GM18873 (cell line): Measurements from ENCODE around the gene OR6Q1.
A peak's percentile ranks its signal among the peaks of the same experiment; 100 is the strongest.

Source experiments
- ATAC-seq: cut with Tn5 transposase; IDR thresholded peaks from one replicate; pipeline ENCODE4 v1.9.1; 2021; ENCODE audit warnings: mild to moderate bottlenecking, moderate library complexity, moderate number of reproducible peaks; ENCODE audit not compliant: unreplicated experiment, low FRiP score

The OR6Q1 gene

DNA sequence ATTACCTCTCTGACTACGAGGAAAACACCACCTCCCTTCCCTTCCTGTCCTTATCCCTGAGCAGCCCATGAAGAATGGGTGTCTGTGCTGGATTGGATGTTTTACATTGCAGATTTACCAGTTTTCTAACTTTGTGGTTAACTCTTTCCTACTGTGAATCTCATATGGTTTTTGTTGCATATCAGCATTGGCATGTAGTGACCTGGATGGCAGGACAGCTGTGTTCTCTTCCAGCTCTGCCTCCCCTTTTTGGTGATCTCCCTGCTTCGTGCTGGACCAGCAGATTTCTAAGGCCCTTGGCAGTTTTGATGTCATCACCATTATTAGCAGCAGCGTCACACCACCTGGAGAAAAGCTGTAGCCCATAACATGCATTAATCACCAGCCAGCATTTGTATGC lies 26.7 kb downstream of the OR6Q1 start:
- no peak for ATAC-seq

DNA sequence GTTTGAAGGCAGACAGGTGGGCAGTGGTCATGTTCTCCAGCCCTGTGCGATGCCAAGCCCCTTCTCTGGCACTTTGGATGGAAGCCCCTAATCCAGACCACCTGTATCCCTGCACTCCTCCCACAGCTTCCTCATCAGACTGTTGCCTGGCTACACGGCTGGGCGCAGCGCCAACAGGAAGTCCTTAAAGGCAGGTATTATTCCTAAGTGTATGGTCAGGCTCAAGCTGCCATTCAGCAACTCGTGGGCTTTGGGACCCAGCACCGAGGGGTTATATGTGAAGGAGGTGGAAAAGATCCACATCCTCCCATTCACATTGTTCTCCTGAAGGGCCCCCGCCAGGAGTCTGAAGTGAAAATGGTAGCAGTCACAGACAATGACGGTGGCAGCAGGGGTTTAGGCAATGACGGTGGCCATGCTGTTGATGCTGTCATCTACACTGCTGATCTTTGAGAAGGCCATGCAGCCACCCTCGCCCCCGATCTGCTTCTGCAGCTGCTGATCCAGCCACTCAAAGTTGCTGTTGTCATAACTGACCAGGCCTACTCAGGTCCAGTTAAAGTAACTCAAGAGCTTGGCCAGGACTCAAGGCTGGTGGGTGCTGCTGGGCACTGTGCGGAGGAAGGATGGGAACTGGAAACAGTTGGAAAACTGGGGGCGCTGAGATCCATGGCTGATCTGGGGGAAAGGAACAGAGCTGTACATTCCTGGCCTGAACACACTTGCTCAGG lies 27.7 kb downstream of the OR6Q1 start:
- no peak for ATAC-seq

DNA sequence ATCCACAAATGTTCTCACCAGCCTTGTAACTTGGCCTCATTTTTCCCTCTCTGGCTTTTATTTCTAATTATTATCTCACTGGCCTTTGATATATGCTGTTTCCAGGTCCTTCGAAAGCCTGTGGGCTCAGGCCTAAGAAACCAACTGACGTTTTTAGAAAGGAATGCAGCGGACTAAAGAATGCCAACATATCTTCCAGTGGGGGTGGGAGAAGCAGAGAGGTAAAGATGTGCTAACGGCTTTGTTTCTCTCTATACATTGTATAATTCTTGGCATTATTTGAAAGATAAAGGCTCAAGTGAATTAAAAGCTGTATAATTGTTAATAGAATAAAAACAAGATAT lies 28.2 kb downstream of the OR6Q1 start:
- ATAC-seq, result no peak

DNA sequence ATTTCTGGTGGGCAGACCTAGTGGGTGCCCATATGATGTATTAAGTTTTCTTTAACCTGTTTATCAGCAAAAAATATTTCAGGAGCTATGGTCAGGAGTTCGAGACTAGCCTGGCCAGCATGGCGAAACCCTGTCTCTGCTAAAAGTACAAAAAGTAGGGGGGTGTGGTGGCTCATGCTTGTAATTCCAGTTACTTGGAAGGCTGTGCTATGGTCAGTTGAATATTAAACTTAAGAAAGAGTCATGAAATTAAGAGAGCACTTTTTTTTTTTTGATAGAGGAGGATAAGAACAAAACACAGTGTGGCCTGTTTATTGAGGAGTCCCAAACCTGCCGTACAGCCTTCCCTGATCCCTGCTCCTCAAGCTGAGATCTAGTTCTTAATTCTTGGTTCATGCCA lies 29.8 kb downstream of the OR6Q1 start:
- ATAC-seq, result no peak

DNA sequence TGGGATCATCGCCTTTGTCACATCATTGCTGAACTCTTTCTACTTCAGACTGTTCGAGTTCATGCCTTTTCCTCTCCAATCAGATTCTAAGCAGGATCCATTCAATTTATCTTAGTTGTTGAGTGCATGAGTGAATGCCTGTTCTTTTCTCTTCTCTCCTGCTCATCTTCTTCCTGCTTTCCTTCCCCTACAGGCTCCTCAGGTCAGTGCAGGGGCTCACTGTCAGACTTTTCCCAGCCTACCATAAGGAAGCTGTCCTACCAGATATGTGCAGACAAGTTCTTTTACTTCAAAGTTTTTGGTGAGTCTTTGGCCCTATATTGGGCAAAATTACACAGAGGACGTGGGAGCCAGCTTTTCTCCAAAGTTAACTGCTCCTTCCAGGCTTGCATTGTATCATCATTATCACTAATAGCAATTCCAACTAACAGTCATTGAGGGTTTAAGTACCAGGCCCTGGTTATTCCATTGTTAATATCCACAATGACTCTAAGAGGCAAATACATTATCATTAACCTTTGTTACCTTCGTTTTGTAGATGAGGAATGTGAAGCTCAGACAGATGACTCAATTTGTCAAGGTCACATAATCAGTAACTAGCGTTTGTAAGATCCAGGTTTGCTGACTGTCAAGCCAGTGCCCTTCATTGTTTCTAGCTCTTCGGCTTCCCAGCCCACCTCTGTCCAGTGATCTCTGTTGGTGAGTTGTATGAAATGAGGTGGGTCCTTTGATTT lies 30.4 kb downstream of the OR6Q1 start:
- ATAC-seq, result no peak

DNA sequence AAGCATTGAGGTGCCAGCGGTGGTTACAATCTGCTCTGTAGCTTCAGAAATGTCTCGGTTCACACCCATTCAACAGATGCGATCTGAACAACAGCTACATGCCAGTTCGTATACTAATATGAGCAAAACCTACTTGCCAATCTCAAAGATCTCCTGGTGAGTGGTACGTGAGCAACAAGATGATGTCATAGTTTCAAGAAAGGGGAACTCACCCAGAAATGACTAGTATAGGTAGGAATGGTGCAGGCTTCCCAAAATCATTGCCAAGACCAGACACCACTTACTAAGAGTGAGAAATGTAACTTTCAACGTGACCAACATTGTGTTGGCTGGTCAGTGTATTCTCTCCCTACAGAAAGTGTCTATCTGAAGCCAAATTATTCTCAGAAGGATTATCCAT lies 31.1 kb downstream of the OR6Q1 start:
- ATAC-seq, result peak; percentile 64

DNA sequence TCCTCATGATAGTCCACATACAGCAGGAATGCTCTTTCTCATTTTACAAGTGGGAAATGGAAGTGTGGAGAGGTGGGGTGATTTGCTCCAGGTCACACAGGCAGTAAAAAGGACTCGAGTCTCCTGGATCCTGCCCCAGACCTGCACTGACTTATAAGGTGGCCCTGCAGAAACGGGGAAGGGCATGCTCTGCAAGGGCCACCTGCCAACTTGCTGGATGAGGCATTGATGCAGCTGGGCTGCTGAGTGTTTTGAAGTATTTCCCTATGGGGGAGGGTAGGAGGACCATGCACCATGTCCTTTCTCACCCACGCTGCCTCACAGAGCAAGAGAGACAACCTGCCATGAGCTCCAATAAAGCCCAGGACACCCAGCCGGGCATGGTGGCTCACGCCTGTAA lies 36.9 kb downstream of the OR6Q1 start:
- ATAC-seq, result no peak

DNA sequence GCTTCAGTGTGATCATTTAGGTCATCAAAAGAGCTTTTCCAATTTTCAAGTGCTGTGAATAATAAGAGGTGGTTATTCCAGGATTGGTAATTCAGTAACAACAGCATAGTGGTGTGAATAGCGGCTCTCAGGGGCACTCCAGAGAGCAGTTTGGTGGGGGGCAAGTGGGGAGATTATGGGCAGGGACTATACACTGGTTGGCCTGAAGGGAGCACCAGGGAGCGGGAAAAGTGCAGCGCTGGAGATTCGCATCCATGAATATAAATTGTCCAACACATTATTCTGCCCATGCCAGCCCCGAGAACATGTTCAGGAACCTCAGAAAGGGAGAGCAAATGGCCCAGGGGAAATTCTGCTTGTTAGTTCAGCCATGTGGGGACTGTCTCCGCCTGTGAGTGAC lies 37.9 kb downstream of the OR6Q1 start:
- no peak for ATAC-seq

DNA sequence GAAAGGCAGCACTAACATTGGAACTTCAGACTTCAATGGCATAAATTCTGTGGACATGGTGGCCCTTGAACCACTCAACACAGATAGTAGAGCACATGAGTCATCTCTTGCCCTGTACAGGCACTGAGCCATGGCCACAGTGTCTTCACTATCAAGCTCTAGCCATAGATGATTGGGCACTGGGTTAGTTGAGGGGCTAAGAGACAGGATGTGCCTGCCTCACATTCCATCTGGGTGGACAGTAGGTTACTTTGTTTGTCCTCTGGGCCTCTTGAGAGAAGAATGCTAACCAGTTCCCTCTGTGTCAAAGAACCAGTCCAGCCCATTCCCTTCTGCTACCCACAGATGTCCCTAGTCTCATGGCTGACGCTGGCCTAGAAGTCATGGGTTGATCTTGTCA lies 39.8 kb downstream of the OR6Q1 start:
- no peak for ATAC-seq

DNA sequence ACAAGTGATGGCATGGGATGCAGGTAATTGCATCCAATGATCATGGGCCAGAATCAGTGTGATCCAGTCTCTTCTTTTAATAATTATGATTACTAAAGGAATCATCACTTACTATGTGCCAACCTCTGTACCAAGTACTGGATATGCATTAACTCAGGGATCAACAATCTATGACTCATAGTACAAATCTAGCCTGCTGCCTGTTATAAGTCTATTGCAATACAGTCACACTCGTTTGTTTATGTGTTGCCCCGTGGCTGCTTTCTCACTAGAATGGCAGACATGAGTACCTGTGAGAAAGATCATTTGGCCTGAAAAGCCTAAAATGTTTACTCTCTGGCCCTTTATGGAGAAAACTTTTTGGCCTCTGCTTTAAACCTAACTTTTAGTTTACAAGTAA lies 45.0 kb downstream of the OR6Q1 start:
- no peak for ATAC-seq
